Transverse colon (tissue), 3 donors: ENCODE results near the gene TRAFD1.
"Not testable (repeated sequence)": the region's sequence is repeated elsewhere in the genome, so short reads cannot be mapped to it uniquely, and the experiment has no call there.

Experiments
- CTCF ChIP-seq, 5 experiments: fragments of 200-600 bp in 3 of 5; fragments of 450-650 bp in 2 of 5; sonication (generic) in 3 of 5; IDR thresholded peaks; 1 replicate in 2 of 5; 2 replicates in 3 of 5; pipeline ENCODE4 v1.5.1; 2016 to 2017; ENCODE audit warnings: antibody characterized with exemption in 5 of 5, inconsistent platforms in 3 of 5, mild to moderate bottlenecking in 2 of 5, moderate library complexity in 1 of 5
- EP300 ChIP-seq: sonication (generic); formaldehyde crosslinking; IDR thresholded peaks from one replicate; pipeline ENCODE4 v1.6.1; 2017; ENCODE audit warnings: antibody characterized with exemption, low read depth
- POLR2A ChIP-seq: fragments of 450-650 bp; IDR thresholded peaks from one replicate; pipeline ENCODE4 v1.6.1; 2016; ENCODE audit warnings: antibody characterized with exemption, mild to moderate bottlenecking, moderate library complexity

- TF ChIP-seq CTCF (IDR thresholded peaks at IDR 0.05); POLR2A; EP300: not testable (repeated sequence)
These were observed 33.2 kb downstream of the TRAFD1 start for GRCh38 chr12:112158461-112159145.
